HEK293 (cell line): ENCODE measurements around the gene SAE1.

Experiments used
- CTCF ChIA-PET: fragments of 350-600 bp; formaldehyde crosslinking; extraction: SDS; loops from one replicate; lab custom pipeline; 2021; ENCODE audit warnings: antibody characterized with exemption; lab: Yijun Ruan, JAX
- POLR2A ChIA-PET: fragments of 300-600 bp; formaldehyde crosslinking; extraction: SDS; loops from one replicate; lab custom pipeline; 2020; ENCODE audit warnings: antibody characterized with exemption, inconsistent platforms; lab: Yijun Ruan, JAX
- H3K27ac ChIP-seq: fragments of 200-500 bp; sonication (Bioruptor generic); 2 replicates; pipeline ENCODE4 v1.5.1; 2014; ENCODE audit warnings: low read depth, low read length, control low read depth, inconsistent platforms; ENCODE audit errors: extremely low read depth
- H3K36me3 ChIP-seq, 2 experiments: fragments of 200-500 bp in 1 of 2; sonication (Bioruptor generic) in 1 of 2; 1 replicate in 1 of 2; 2 replicates in 1 of 2; pipeline ENCODE4 v1.5.1; 2014 to 2017; ENCODE audit warnings: inconsistent platforms in 2 of 2, low read length in 2 of 2; ENCODE audit not compliant: control insufficient read depth in 2 of 2, insufficient read depth in 1 of 2
- H3K4me1 ChIP-seq: fragments of 200-500 bp; sonication (Bioruptor generic); 2 replicates; pipeline ENCODE4 v1.5.1; 2014; ENCODE audit warnings: mild to moderate bottlenecking, low read length, inconsistent platforms; ENCODE audit not compliant: control insufficient read depth, insufficient read depth
- H3K4me3 ChIP-seq: 2 replicates; pipeline ENCODE4 v1.5.1; 2011; ENCODE audit warnings: low read depth, mild to moderate bottlenecking, control low read depth, low read length, moderate library complexity
- H3K9me3 ChIP-seq: fragments of 200-500 bp; sonication (Bioruptor generic); 2 replicates; pipeline ENCODE4 v1.5.1; 2014; ENCODE audit warnings: low read depth, low read length, inconsistent platforms; ENCODE audit not compliant: control insufficient read depth, insufficient read depth
- ATF2 ChIP-seq: fragments of 450-650 bp; formaldehyde crosslinking; IDR thresholded peaks from 2 replicates; pipeline ENCODE4 v1.5.1; 2016; ENCODE audit warnings: missing biosample characterization, missing genetic modification characterization, low read depth
- PRDM4 ChIP-seq: fragments of 450-650 bp; formaldehyde crosslinking; IDR thresholded peaks from 2 replicates; pipeline ENCODE4 v1.5.1; 2017; ENCODE audit warnings: missing biosample characterization, missing genetic modification characterization
- ZBTB11 ChIP-seq: fragments of 450-650 bp; formaldehyde crosslinking; conservative IDR thresholded peaks from 2 replicates; pipeline ENCODE4 v1.5.1; 2016; ENCODE audit warnings: low read depth, missing biosample characterization, missing genetic modification characterization
- ZNF155 ChIP-seq: fragments of 450-650 bp; formaldehyde crosslinking; IDR thresholded peaks from 2 replicates; pipeline ENCODE4 v1.5.1; 2016; ENCODE audit warnings: missing biosample characterization, missing genetic modification characterization
- ZNF18 ChIP-seq: fragments of 450-650 bp; formaldehyde crosslinking; IDR thresholded peaks from 2 replicates; pipeline ENCODE4 v1.5.1; 2016; ENCODE audit warnings: missing biosample characterization, missing genetic modification characterization
- ZNF280C ChIP-seq: fragments of 450-650 bp; formaldehyde crosslinking; IDR thresholded peaks from 2 replicates; pipeline ENCODE4 v1.5.1; 2016; ENCODE audit warnings: missing biosample characterization, missing genetic modification characterization
- ZNF280D ChIP-seq: fragments of 450-650 bp; formaldehyde crosslinking; IDR thresholded peaks from 2 replicates; pipeline ENCODE4 v1.5.1; 2016; ENCODE audit warnings: missing biosample characterization, missing genetic modification characterization
- ZNF571 ChIP-seq: fragments of 450-650 bp; formaldehyde crosslinking; IDR thresholded peaks from 2 replicates; pipeline ENCODE4 v1.5.0; 2017; ENCODE audit warnings: missing biosample characterization, missing genetic modification characterization
- ZNF692 ChIP-seq: fragments of 450-650 bp; formaldehyde crosslinking; IDR thresholded peaks from 2 replicates; pipeline ENCODE4 v1.5.1; 2016; ENCODE audit warnings: missing biosample characterization, missing genetic modification characterization
- ZNF707 ChIP-seq: fragments of 450-650 bp; formaldehyde crosslinking; IDR thresholded peaks from 2 replicates; pipeline ENCODE4 v1.5.1; 2016; ENCODE audit warnings: missing biosample characterization, missing genetic modification characterization
- ZNF777 ChIP-seq: fragments of 450-650 bp; formaldehyde crosslinking; IDR thresholded peaks from 2 replicates; pipeline ENCODE4 v1.5.1; 2017; ENCODE audit warnings: missing biosample characterization, missing genetic modification characterization, borderline replicate concordance
- ZNF785 ChIP-seq: fragments of 450-650 bp; formaldehyde crosslinking; IDR thresholded peaks from 2 replicates; pipeline ENCODE4 v1.5.1; 2016; ENCODE audit warnings: missing biosample characterization, missing genetic modification characterization
- ZNF837 ChIP-seq: fragments of 450-650 bp; formaldehyde crosslinking; IDR thresholded peaks from 2 replicates; pipeline ENCODE4 v1.5.1; 2016; ENCODE audit warnings: missing biosample characterization, missing genetic modification characterization
- ZXDB ChIP-seq: fragments of 450-650 bp; formaldehyde crosslinking; IDR thresholded peaks from 2 replicates; pipeline ENCODE4 v1.5.1; 2016; ENCODE audit warnings: missing biosample characterization, missing genetic modification characterization

Gene SAE1

GRCh38 chr19:47195434-47195833 lies 64.8 kb downstream of the SAE1 start (continued):
- TF ChIP-seq ZBTB11 (tag by site-specific recombination) (0 out of 2 replicates have a peak, but pooled peaks have one; percentile 16), ATF2 (no peak), ZNF280C (tag by site-specific recombination) (no peak), ZNF571 (no peak), ZNF155 (tag by site-specific recombination) (no peak), ZNF837 (tag by site-specific recombination) (no peak), ZNF707 (tag by site-specific recombination) (no peak), ZNF777 (tag by site-specific recombination) (no peak)

GRCh38 chr19:47197141-47197540 lies 66.5 kb downstream of the SAE1 start:
- POLR2A ChIA-PET, result no interaction called here
- H3K36me3 ChIP-seq, result peaks cover 48 to 66% of the 10 kb centered on the region in 2 experiments
- H3K9me3 ChIP-seq, result no peaks in the 10 kb centered on the region
- TF ChIP-seq ZXDB (no peak), ZNF692 (tag by site-specific recombination) (no peak), PRDM4 (tag by site-specific recombination) (no peak), ZNF18 (tag by site-specific recombination) (no peak), ZNF785 (tag by site-specific recombination) (no peak), ZNF280D (tag by site-specific recombination) (no peak)
- CTCF ChIA-PET, result interaction anchor here (0.6 to 2.8 kb wide), 4 partner anchors 12 to 271 kb away, joined by 5 to 14 read pairs (median 6); no protein-coding TSS in a partner anchor
- H3K4me1 ChIP-seq, result no peaks in the 10 kb centered on the region
- H3K4me3 ChIP-seq, result no peak overlapping the region
- H3K27ac ChIP-seq, result peak overlapping the region; percentile 37; the same call in 1 of the 2 replicates
